ENCODE results near the gene DCXR.

- no peak for TF ChIP-seq POLR2AphosphoS5 (IDR thresholded peaks at IDR 0.05)
- no peak for TF ChIP-seq CTCF (IDR thresholded peaks at IDR 0.05)
- no peak for TF ChIP-seq POLR2A (IDR thresholded peaks at IDR 0.05)
- no peak for TF ChIP-seq EP300 (IDR thresholded peaks at IDR 0.05; ENCODE audit: low read depth)
Measured at GRCh38 chr17:82056729-82057621, 19.5 kb upstream of the DCXR start.

All from transverse colon (tissue), 4 donors.